BE2C (cell line): ENCODE data around the gene NELFB.

Source experiments
- DNase-seq: peaks from one replicate; pipeline ENCODE4 v3.0.0-alpha.2; 2020
- H3K27me3 ChIP-seq: fragments of 250-450 bp; sonication (Bioruptor Pico); 2 replicates; pipeline ENCODE4 v1.5.1; 2020; ENCODE audit warnings: mild to moderate bottlenecking
- H3K36me3 ChIP-seq: fragments of 250-450 bp; sonication (Bioruptor Pico); 2 replicates; pipeline ENCODE4 v1.5.1; 2020; ENCODE audit warnings: mild to moderate bottlenecking
- H3K4me1 ChIP-seq: fragments of 250-450 bp; sonication (Bioruptor Pico); 2 replicates; pipeline ENCODE4 v1.5.1; 2020
- H3K4me3 ChIP-seq: 2 replicates; pipeline ENCODE4 v1.5.1; 2011; ENCODE audit warnings: low read depth, low read length
- H3K9me3 ChIP-seq: fragments of 250-450 bp; sonication (Bioruptor Pico); 2 replicates; pipeline ENCODE4 v1.5.1; 2020
- CTCF ChIP-seq: IDR thresholded peaks from 2 replicates; pipeline ENCODE4 v1.5.1; 2012; ENCODE audit warnings: mild to moderate bottlenecking, low read depth, low read length

NELFB gene

GRCh38 chr9:137311986-137312851 is 57.1 kb downstream of the NELFB start:
- TF ChIP-seq CTCF = no peak
- no peaks in the 10 kb centered on the region for H3K36me3 ChIP-seq
- H3K4me3 ChIP-seq = no peak overlapping the region
- H3K4me1 ChIP-seq = no peaks in the 10 kb centered on the region
- no peak for DNase-seq
- no peaks in the 10 kb centered on the region for H3K27me3 ChIP-seq
- H3K9me3 ChIP-seq = no peaks in the 10 kb centered on the region

- Histone ChIP-seq H3K4me1 (no peaks in the 10 kb centered on the region), H3K9me3 (no peaks in the 10 kb centered on the region), H3K36me3 (no peaks in the 10 kb centered on the region), H3K27me3 (no peaks in the 10 kb centered on the region), H3K4me3 (no peak overlapping the region)
- no peak for TF ChIP-seq CTCF
- peak; percentile 9 for DNase-seq
These were observed 57.8 kb downstream of the NELFB start for GRCh38 chr9:137312852-137313325.

- H3K27me3 ChIP-seq = no peaks in the 10 kb centered on the region
- H3K9me3 ChIP-seq = no peaks in the 10 kb centered on the region
- no peak for TF ChIP-seq CTCF
- peak; percentile 10 for DNase-seq
- H3K36me3 ChIP-seq = no peaks in the 10 kb centered on the region
- no peaks in the 10 kb centered on the region for H3K4me1 ChIP-seq
- no peak overlapping the region for H3K4me3 ChIP-seq
These were observed 58.3 kb downstream of the NELFB start for GRCh38 chr9:137313326-137313936.

- no peak for TF ChIP-seq CTCF
- no peaks in the 10 kb centered on the region for H3K9me3 ChIP-seq
- H3K36me3 ChIP-seq = no peaks in the 10 kb centered on the region
- H3K4me1 ChIP-seq = no peaks in the 10 kb centered on the region
- no peak for DNase-seq
- H3K4me3 ChIP-seq = no peak overlapping the region
- H3K27me3 ChIP-seq = no peaks in the 10 kb centered on the region
These were observed 58.9 kb downstream of the NELFB start for GRCh38 chr9:137313956-137314560.

GRCh38 chr9:137314561-137315560 is 59.7 kb downstream of the NELFB start:
- H3K9me3 ChIP-seq = no peaks in the 10 kb centered on the region
- H3K4me1 ChIP-seq = no peaks in the 10 kb centered on the region
- H3K4me3 ChIP-seq = no peak overlapping the region
- H3K36me3 ChIP-seq = no peaks in the 10 kb centered on the region
- H3K27me3 ChIP-seq = no peaks in the 10 kb centered on the region
- TF ChIP-seq CTCF = no peak
- DNase-seq = peak; percentile 20
